Body of pancreas (tissue), 4 donors: ENCODE data around the gene MOBP. TPM values are rescaled to one million over a fixed set of nuclear protein-coding genes. Genes with fewer than 3 reads are reported as not detected.
A peak's percentile ranks its signal among the peaks of the same experiment; 100 is the strongest.

Source experiments
- ATAC-seq: fragments of 150-250 bp; one replicate; pipeline ENCODE4 v1.9.1; 2016
- DNase-seq, 4 donors: peaks; one replicate each; pipeline ENCODE4 v3.0.0-alpha.2; 2019
- H3K27ac ChIP-seq, 4 donors: fragments of 200-600 bp; sonication (generic); 1 replicate in 3 of 4; 2 replicates in 1 of 4; pipeline versions ENCODE4 v1.5.1 to v1.6.1; 2016 to 2019; ENCODE audit warnings: mild to moderate bottlenecking in 1 of 4, mixed read lengths in 1 of 4, moderate library complexity in 1 of 4
- H3K27me3 ChIP-seq, 2 donors: fragments of 200-600 bp; sonication (generic); one replicate each; pipeline ENCODE4 v1.6.0; 2016; ENCODE audit warnings: mild to moderate bottlenecking in 1 of 2
- H3K36me3 ChIP-seq, 2 donors: fragments of 200-600 bp; sonication (generic); replicated peaks in 1 of 2; 2 replicates each; pipeline ENCODE4 v1.5.1; 2016; ENCODE audit warnings: low read depth in 2 of 2; ENCODE audit not compliant: insufficient read depth in 1 of 2
- H3K4me1 ChIP-seq: fragments of 200-600 bp; sonication (generic); one replicate; pipeline ENCODE4 v1.6.0; 2016
- H3K4me3 ChIP-seq, 2 donors: fragments of 200-600 bp; sonication (generic); 1 replicate in 1 of 2; 2 replicates in 1 of 2; pipeline ENCODE4 v1.5.1; 2016 to 2019
- H3K9me3 ChIP-seq, 3 donors: fragments of 200-600 bp; sonication (generic); 1 replicate in 2 of 3; 2 replicates in 1 of 3; pipeline ENCODE4 v1.5.1; 2016
- POLR2A ChIP-seq, 3 donors: fragments of 450-650 bp; IDR thresholded peaks; one replicate each; pipeline ENCODE4 v1.6.1; 2016; ENCODE audit warnings: antibody characterized with exemption in 3 of 3, mild to moderate bottlenecking in 2 of 3
- WGBS, 2 donors: methylation state at CpG; one replicate each; pipeline ENCODE4 v1.1.5; 2017; 5-methylcytosine and 5-hydroxymethylcytosine counted together
- intact Hi-C: fragments of 100-400 bp; cut with DNase I; formaldehyde crosslinking; loops from one replicate; pipeline ENCODE4 v1.15.1; 2023
- total RNA-seq, 2 donors: library from RNA; depleted of rRNA; stranded (reverse); fragments of >200 nt; gene quantifications; one replicate each; pipeline ENCODE4 v1.1.0, GENCODE V29; 2016
- TF ChIP-seq, protein P1 (sequence below), 7 experiments: fragments of 450-650 bp in 4 of 7; fragments of 200-600 bp in 3 of 7; sonication (generic) in 3 of 7; IDR thresholded peaks; one replicate each; pipeline ENCODE4 v1.5.1; 2016 to 2019; ENCODE audit warnings: antibody characterized with exemption in 7 of 7

MOBP gene
- total RNA-seq, 2 donors from 2014 or later = not detected

DNA sequence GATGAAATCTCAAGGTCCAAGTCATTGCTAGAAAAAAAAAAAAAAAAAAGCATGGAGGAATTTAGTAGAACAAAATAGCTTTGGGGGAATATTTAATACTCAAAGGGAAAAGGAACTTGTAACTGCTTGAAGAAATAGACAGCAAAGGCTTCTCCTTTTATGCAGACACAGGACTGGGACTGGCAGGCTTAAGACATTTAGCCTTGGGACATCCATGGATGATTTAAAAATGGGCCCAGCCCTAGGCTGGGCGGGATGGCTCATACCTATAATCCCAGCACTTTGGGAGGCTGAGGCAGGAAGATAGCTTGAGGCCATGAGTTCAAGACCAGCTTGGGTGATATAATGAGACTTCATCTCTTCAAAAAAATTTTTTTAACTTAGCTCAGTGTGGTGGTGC, 41.2 kb upstream of the MOBP start:
- Histone ChIP-seq H3K27ac (no peak overlapping the region), H3K4me3 (no peak overlapping the region), H3K4me1 (no peaks in the 10 kb centered on the region), H3K9me3 (no peaks in the 10 kb centered on the region), H3K36me3 (no peaks in the 10 kb centered on the region), H3K27me3 (no peaks in the 10 kb centered on the region)
- TF ChIP-seq, protein P1, sequence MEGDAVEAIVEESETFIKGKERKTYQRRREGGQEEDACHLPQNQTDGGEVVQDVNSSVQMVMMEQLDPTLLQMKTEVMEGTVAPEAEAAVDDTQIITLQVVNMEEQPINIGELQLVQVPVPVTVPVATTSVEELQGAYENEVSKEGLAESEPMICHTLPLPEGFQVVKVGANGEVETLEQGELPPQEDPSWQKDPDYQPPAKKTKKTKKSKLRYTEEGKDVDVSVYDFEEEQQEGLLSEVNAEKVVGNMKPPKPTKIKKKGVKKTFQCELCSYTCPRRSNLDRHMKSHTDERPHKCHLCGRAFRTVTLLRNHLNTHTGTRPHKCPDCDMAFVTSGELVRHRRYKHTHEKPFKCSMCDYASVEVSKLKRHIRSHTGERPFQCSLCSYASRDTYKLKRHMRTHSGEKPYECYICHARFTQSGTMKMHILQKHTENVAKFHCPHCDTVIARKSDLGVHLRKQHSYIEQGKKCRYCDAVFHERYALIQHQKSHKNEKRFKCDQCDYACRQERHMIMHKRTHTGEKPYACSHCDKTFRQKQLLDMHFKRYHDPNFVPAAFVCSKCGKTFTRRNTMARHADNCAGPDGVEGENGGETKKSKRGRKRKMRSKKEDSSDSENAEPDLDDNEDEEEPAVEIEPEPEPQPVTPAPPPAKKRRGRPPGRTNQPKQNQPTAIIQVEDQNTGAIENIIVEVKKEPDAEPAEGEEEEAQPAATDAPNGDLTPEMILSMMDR (IDR thresholded peaks at IDR 0.05) = no peak
- TF ChIP-seq POLR2A (IDR thresholded peaks at IDR 0.05) = no peak
- 0 to 27% methylated on average over 1 of the region's 1 CpG for WGBS, 2 donors
- no peak for DNase-seq
- intact Hi-C loops = no loop called here
- no peak for ATAC-seq

DNA sequence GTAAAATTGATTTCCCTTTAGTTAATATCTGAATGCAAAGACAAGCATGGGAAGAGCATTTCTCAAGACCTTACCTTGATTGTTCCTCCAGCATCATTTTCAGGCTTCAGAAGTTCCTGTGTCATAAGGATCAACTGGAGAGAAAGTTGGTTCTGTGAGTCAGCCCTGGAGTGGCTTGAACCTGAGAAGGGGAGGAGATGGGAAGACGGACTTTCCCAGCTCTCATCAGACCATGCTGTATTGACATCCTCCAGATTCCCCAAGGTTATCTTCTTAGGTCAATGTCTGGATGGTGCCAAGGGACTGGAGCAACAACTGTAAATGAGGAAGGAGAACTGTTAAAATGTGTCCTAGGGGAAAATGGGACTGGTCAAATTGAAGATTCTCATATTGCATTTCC, 40.0 kb upstream of the MOBP start:
- ATAC-seq (no peak), DNase-seq (no peak)
- Histone ChIP-seq H3K4me3 (no peak overlapping the region), H3K36me3 (no peaks in the 10 kb centered on the region), H3K4me1 (no peaks in the 10 kb centered on the region), H3K27me3 (no peaks in the 10 kb centered on the region), H3K27ac (no peak overlapping the region), H3K9me3 (no peaks in the 10 kb centered on the region)
- TF ChIP-seq POLR2A (IDR thresholded peaks at IDR 0.05) = no peak
- TF ChIP-seq, protein P1 (IDR thresholded peaks at IDR 0.05) = no peak
- WGBS, 2 donors = 70 to 80% methylated on average over 1 of the region's 1 CpG
- intact Hi-C loops = no loop called here

DNA sequence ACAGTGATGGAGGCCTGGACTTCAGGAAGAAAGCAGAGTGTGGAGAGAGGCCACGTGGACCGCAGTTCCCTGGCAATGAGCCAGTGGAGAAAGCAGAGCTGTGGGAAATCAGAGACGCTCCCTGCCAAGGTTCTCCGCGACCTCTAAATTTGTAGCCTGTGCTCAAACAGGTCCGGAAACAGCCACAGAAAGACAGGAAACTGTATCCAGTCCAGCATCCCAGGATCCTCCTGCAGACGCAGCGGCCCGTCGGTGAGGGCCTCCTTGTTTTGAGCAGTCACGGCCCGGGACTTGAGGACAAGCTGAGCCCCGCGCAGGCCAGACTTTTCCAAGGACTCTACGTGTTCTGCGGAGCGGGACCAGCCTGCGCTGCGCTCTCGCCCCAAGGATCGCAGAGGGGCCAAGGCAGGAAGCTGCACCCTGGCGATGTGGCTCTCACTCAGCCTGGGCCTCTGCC, 38.7 kb upstream of the MOBP start:
- ATAC-seq = peak; percentile 18
- no peak for TF ChIP-seq POLR2A (IDR thresholded peaks at IDR 0.05)
- TF ChIP-seq, protein P1 (IDR thresholded peaks at IDR 0.05) = no peak
- Histone ChIP-seq H3K9me3 (no peaks in the 10 kb centered on the region), H3K27me3 (no peaks in the 10 kb centered on the region), H3K4me1 (no peaks in the 10 kb centered on the region), H3K36me3 (no peaks in the 10 kb centered on the region), H3K27ac (no peak overlapping the region), H3K4me3 (no peak overlapping the region)
- peak in 2 of 4 donors; percentile 26 to 29 for DNase-seq
- intact Hi-C loops = no loop called here
- 49 to 73% methylated on average over 12 to 22 of the region's 22 CpGs for WGBS, 2 donors

DNA sequence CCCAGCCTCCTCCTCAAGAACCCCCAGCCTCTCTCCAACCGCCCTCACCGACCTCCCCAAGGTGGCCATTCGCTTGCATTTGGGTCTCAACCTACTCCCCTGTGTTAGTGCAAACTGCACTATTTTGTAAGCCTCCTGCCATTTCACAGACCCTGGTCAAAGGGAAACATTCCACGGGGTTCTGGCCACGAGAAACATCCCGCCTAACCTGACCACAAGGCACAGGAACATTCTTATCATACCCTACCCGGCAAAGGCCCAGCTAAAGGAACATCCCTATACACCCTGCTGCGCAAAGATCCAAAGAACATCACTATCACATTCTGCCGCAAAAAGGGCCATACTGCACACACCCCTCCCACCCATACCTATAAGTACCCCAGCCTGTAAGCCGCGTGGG, 38.0 kb upstream of the MOBP start:
- TF ChIP-seq, protein P1 (IDR thresholded peaks at IDR 0.05) = no peak
- no peak for TF ChIP-seq POLR2A (IDR thresholded peaks at IDR 0.05)
- H3K9me3 ChIP-seq = no peaks in the 10 kb centered on the region
- intact Hi-C loops = no loop called here
- no peak overlapping the region for H3K27ac ChIP-seq
- no peaks in the 10 kb centered on the region for H3K4me1 ChIP-seq
- no peaks in the 10 kb centered on the region for H3K27me3 ChIP-seq
- H3K36me3 ChIP-seq = no peaks in the 10 kb centered on the region
- no peak for ATAC-seq
- no peak overlapping the region for H3K4me3 ChIP-seq
- no peak for DNase-seq
- WGBS, 2 donors = 80 to 81% methylated on average over 11 of the region's 11 CpGs

DNA sequence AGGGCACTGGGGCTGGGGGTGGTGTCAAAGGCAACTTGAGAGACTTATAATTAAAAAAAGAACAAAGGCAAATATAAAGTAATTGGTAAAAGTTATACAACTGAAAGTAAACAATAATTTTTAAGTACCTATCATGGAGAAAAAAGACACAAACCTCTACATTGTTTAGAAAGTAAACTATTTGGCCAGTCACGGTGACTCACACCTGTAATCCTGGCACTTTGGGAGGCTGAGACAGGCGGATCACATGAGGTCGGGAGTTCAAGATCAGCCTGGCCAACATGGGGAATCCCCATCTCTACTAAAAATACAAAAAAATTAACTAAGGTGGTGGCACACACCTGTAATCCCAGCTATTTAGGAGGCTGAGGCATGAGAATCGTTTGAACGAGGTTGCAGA, 35.1 kb upstream of the MOBP start:
- Histone ChIP-seq H3K36me3 (no peaks in the 10 kb centered on the region), H3K9me3 (no peaks in the 10 kb centered on the region), H3K4me3 (no peak overlapping the region), H3K4me1 (no peaks in the 10 kb centered on the region), H3K27me3 (no peaks in the 10 kb centered on the region), H3K27ac (no peak overlapping the region)
- intact Hi-C loops = no loop called here
- DNase-seq (no peak), ATAC-seq (no peak)
- TF ChIP-seq, protein P1 (IDR thresholded peaks at IDR 0.05) = no peak
- TF ChIP-seq POLR2A (IDR thresholded peaks at IDR 0.05) = no peak
- WGBS, 2 donors = 79 to 91% methylated on average over 5 of the region's 5 CpGs
